ENCODE measurements around the gene DLX5. TPM values are rescaled to one million over a fixed set of nuclear protein-coding genes. Genes with fewer than 3 reads are reported as not detected.

Gene DLX5
- polyA plus RNA-seq, 1 donor from 2014 or later: 44.6 TPM

- Histone ChIP-seq H3K36me3 (ENCODE audit: insufficient read depth, low read length) (peaks cover 18% of the 10 kb centered on the region), H3K9me3 (ENCODE audit: low read length) (no peaks in the 10 kb centered on the region), H3K4me2 (ENCODE audit: low read length) (peak overlapping the region; percentile 85), H3K27me3 (ENCODE audit: insufficient read depth, low read depth, low read length) (peaks cover 9% of the 10 kb centered on the region), H3K4me3 (ENCODE audit: low read length) (peak overlapping the region; percentile 87), H3K9ac (ENCODE audit: low read length) (peak overlapping the region; percentile 99), H3K79me2 (replicated peaks; ENCODE audit: insufficient read depth, low read length) (peaks cover 97% of the 10 kb centered on the region), H3F3A (ENCODE audit: insufficient read depth, low read length, poor library complexity, severe bottlenecking) (peaks cover 5% of the 10 kb centered on the region), H3K27ac (ENCODE audit: low read length) (peak overlapping the region; percentile 100), H4K20me1 (ENCODE audit: insufficient read depth) (no peaks in the 10 kb centered on the region), H2AFZ (ENCODE audit: low read depth, low read length) (no peak overlapping the region), H3K9me2 (ENCODE audit: insufficient read depth, low read length) (no peaks in the 10 kb centered on the region)
- TF ChIP-seq SMC3 (conservative IDR thresholded peaks at IDR 0.05; ENCODE audit: poor library complexity) (no peak), MXI1 (conservative IDR thresholded peaks at IDR 0.05; ENCODE audit: poor library complexity, severe bottlenecking) (no peak), EZH2 (IDR thresholded peaks at IDR 0.05; ENCODE audit: borderline replicate concordance, insufficient read depth, low read length, poor library complexity, severe bottlenecking) (no peak), EP300 (conservative IDR thresholded peaks at IDR 0.05; ENCODE audit: poor library complexity, severe bottlenecking) (no peak), TAF1 (IDR thresholded peaks at IDR 0.05; ENCODE audit: low read depth) (no peak), REST (IDR thresholded peaks at IDR 0.05; ENCODE audit: borderline replicate concordance) (peak; percentile 34), CTCF (IDR thresholded peaks at IDR 0.05; ENCODE audit: poor library complexity, severe bottlenecking) (no peak), RAD21 (conservative IDR thresholded peaks at IDR 0.05) (no peak), POLR2AphosphoS5 (IDR thresholded peaks at IDR 0.05) (peak; percentile 24)
Observed at GRCh38 chr7:97017192-97018125, 7.2 kb downstream of the DLX5 start.

- H3K27me3 ChIP-seq (ENCODE audit: insufficient read depth, low read depth, low read length): peaks cover 2% of the 10 kb centered on the region
- peaks cover 11% of the 10 kb centered on the region for H3K36me3 ChIP-seq (ENCODE audit: insufficient read depth, low read length)
- peak overlapping the region; percentile 100 for H3K27ac ChIP-seq (ENCODE audit: low read length)
- peak overlapping the region; percentile 85 for H3K4me2 ChIP-seq (ENCODE audit: low read length)
- no peaks in the 10 kb centered on the region for H3K9me2 ChIP-seq (ENCODE audit: insufficient read depth, low read length)
- H3F3A ChIP-seq (ENCODE audit: insufficient read depth, low read length, poor library complexity, severe bottlenecking): peaks cover 5% of the 10 kb centered on the region
- H3K9ac ChIP-seq (ENCODE audit: low read length): peak overlapping the region; percentile 99
- TF ChIP-seq MXI1 (conservative IDR thresholded peaks at IDR 0.05; ENCODE audit: poor library complexity, severe bottlenecking): no peak
- TF ChIP-seq RAD21 (conservative IDR thresholded peaks at IDR 0.05): peak; percentile 43
- TF ChIP-seq TAF1 (IDR thresholded peaks at IDR 0.05; ENCODE audit: low read depth): peak; percentile 26
- TF ChIP-seq SMC3 (conservative IDR thresholded peaks at IDR 0.05; ENCODE audit: poor library complexity): peak; percentile 26
- TF ChIP-seq EP300 (conservative IDR thresholded peaks at IDR 0.05; ENCODE audit: poor library complexity, severe bottlenecking): peak; percentile 11
- TF ChIP-seq EZH2 (IDR thresholded peaks at IDR 0.05; ENCODE audit: borderline replicate concordance, insufficient read depth, low read length, poor library complexity, severe bottlenecking): no peak
- TF ChIP-seq CTCF (IDR thresholded peaks at IDR 0.05; ENCODE audit: poor library complexity, severe bottlenecking): peak; percentile 52
- TF ChIP-seq POLR2AphosphoS5 (IDR thresholded peaks at IDR 0.05): peak; percentile 54
- peak; percentile 67 for TF ChIP-seq REST (IDR thresholded peaks at IDR 0.05; ENCODE audit: borderline replicate concordance)
- H3K79me2 ChIP-seq (replicated peaks; ENCODE audit: insufficient read depth, low read length): peaks cover 97% of the 10 kb centered on the region
- H2AFZ ChIP-seq (ENCODE audit: low read depth, low read length): no peak overlapping the region
- no peaks in the 10 kb centered on the region for H3K9me3 ChIP-seq (ENCODE audit: low read length)
- peak overlapping the region; percentile 87 for H3K4me3 ChIP-seq (ENCODE audit: low read length)
- H4K20me1 ChIP-seq (ENCODE audit: insufficient read depth): no peaks in the 10 kb centered on the region
Observed at GRCh38 chr7:97016381-97017191, 8.0 kb downstream of the DLX5 start.
